Measurements from ENCODE around the gene CERT1.

Gene CERT1

GRCh38 chr5:75551471-75551870 lies 40.0 kb upstream of the CERT1 start:
- no peak overlapping the region for H3K27ac ChIP-seq (ENCODE audit: extremely low read depth, low read depth, low read length)
- H3K4me3 ChIP-seq (ENCODE audit: low read depth, low read length) = no peak overlapping the region
- no peaks in the 10 kb centered on the region for H3K9me3 ChIP-seq (ENCODE audit: control insufficient read depth, insufficient read depth, low read depth, low read length)
- peaks cover 9 to 35% of the 10 kb centered on the region in 2 experiments; a peak in 2 of 3 replicates for H3K36me3 ChIP-seq (ENCODE audit: control insufficient read depth in 2 of 2, insufficient read depth in 1 of 2, low read length in 2 of 2)
- CTCF ChIA-PET = interaction anchor here (0.9 kb wide), 1 partner anchor 10 kb away, joined by 3 read pairs; no protein-coding TSS in a partner anchor
- H3K4me1 ChIP-seq (ENCODE audit: control insufficient read depth, insufficient read depth, low read length) = no peaks in the 10 kb centered on the region
- no peak for TF ChIP-seq ZNF571 (tag by site-specific recombination; IDR thresholded peaks at IDR 0.05)
- TF ChIP-seq ZNF23 (tag by site-specific recombination; IDR thresholded peaks at IDR 0.05; ENCODE audit: borderline replicate concordance) = no peak
- no peak for TF ChIP-seq ZNF776 (tag by site-specific recombination; IDR thresholded peaks at IDR 0.05; ENCODE audit: borderline replicate concordance)
- POLR2A ChIA-PET = no interaction called here

DNA sequence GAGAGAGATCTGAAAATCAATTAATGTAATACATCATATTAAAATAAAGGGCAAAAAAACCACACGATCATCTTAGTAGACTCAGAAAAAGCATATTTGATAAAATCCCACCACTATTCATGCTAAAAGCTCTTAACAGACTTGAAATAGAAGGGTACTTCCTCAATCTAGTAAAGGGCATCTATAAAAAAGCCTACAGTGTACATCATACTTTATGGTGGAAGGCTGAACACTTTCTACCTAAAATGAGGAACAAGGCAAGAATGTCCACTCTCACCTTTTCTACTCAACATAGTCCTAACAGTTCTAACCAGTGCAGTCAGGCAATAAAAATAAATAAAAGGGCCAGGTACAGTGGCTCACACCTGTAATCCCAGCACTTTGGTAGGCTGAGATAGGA lies 39.2 kb upstream of the CERT1 start:
- POLR2A ChIA-PET = no interaction called here

DNA sequence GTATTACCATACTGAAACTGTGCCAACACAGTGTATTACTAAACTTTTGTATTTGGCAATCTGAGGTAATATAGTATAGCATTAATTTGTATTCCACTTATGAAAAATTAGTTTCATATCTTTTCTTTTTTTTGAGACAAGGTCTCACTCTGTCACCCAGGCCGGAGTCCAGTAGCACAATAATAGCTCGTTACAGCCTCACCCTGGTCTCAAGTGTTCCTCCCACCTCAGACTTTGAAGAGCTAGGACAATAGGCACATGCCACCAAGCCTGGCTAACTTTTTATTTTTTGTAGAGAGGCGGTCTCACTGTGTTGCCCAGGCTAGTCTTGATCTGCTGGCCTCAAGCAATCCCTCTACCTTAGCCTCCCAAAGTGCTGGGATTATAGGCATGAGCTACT lies 36.4 kb upstream of the CERT1 start:
- TF ChIP-seq, protein P1, sequence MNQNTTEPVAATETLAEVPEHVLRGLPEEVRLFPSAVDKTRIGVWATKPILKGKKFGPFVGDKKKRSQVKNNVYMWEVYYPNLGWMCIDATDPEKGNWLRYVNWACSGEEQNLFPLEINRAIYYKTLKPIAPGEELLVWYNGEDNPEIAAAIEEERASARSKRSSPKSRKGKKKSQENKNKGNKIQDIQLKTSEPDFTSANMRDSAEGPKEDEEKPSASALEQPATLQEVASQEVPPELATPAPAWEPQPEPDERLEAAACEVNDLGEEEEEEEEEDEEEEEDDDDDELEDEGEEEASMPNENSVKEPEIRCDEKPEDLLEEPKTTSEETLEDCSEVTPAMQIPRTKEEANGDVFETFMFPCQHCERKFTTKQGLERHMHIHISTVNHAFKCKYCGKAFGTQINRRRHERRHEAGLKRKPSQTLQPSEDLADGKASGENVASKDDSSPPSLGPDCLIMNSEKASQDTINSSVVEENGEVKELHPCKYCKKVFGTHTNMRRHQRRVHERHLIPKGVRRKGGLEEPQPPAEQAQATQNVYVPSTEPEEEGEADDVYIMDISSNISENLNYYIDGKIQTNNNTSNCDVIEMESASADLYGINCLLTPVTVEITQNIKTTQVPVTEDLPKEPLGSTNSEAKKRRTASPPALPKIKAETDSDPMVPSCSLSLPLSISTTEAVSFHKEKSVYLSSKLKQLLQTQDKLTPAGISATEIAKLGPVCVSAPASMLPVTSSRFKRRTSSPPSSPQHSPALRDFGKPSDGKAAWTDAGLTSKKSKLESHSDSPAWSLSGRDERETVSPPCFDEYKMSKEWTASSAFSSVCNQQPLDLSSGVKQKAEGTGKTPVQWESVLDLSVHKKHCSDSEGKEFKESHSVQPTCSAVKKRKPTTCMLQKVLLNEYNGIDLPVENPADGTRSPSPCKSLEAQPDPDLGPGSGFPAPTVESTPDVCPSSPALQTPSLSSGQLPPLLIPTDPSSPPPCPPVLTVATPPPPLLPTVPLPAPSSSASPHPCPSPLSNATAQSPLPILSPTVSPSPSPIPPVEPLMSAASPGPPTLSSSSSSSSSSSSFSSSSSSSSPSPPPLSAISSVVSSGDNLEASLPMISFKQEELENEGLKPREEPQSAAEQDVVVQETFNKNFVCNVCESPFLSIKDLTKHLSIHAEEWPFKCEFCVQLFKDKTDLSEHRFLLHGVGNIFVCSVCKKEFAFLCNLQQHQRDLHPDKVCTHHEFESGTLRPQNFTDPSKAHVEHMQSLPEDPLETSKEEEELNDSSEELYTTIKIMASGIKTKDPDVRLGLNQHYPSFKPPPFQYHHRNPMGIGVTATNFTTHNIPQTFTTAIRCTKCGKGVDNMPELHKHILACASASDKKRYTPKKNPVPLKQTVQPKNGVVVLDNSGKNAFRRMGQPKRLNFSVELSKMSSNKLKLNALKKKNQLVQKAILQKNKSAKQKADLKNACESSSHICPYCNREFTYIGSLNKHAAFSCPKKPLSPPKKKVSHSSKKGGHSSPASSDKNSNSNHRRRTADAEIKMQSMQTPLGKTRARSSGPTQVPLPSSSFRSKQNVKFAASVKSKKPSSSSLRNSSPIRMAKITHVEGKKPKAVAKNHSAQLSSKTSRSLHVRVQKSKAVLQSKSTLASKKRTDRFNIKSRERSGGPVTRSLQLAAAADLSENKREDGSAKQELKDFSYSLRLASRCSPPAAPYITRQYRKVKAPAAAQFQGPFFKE (tag by site-specific recombination; IDR thresholded peaks at IDR 0.05; ENCODE audit: borderline replicate concordance) = no peak
- TF ChIP-seq OVOL3 (tag by site-specific recombination; IDR thresholded peaks at IDR 0.05) (no peak), ZNF366 (tag by site-specific recombination; conservative IDR thresholded peaks at IDR 0.05) (no peak), ZFP41 (tag by site-specific recombination; IDR thresholded peaks at IDR 0.05; ENCODE audit: borderline replicate concordance) (no peak), ZBTB1 (tag by site-specific recombination; IDR thresholded peaks at IDR 0.05) (no peak)
- ChIA-PET CTCF (no interaction called here), POLR2A (no interaction called here)
- Histone ChIP-seq H3K36me3 (ENCODE audit: control insufficient read depth in 2 of 2, insufficient read depth in 1 of 2, low read length in 2 of 2) (peaks cover 9% of the 10 kb centered on the region in 2 experiments; a peak in 2 of 3 replicates), H3K27ac (ENCODE audit: extremely low read depth, low read depth, low read length) (no peak overlapping the region), H3K4me3 (ENCODE audit: low read depth, low read length) (no peak overlapping the region), H3K4me1 (ENCODE audit: control insufficient read depth, insufficient read depth, low read length) (no peaks in the 10 kb centered on the region), H3K9me3 (ENCODE audit: control insufficient read depth, insufficient read depth, low read depth, low read length) (no peaks in the 10 kb centered on the region)

More for the DNA sequence above, 39.2 kb upstream of the CERT1 start:
- Histone ChIP-seq H3K27ac (ENCODE audit: extremely low read depth, low read depth, low read length) (no peak overlapping the region), H3K4me3 (ENCODE audit: low read depth, low read length) (no peak overlapping the region), H3K36me3 (ENCODE audit: control insufficient read depth in 2 of 2, insufficient read depth in 1 of 2, low read length in 2 of 2) (peaks cover 9 to 30% of the 10 kb centered on the region in 2 experiments; a peak in 2 of 3 replicates), H3K9me3 (ENCODE audit: control insufficient read depth, insufficient read depth, low read depth, low read length) (no peaks in the 10 kb centered on the region), H3K4me1 (ENCODE audit: control insufficient read depth, insufficient read depth, low read length) (no peaks in the 10 kb centered on the region)
- CTCF ChIA-PET = no interaction called here
- TF ChIP-seq ZNF580 (tag by site-specific recombination; IDR thresholded peaks at IDR 0.05) = no peak
- no peak for TF ChIP-seq ZBTB49 (tag by site-specific recombination; IDR thresholded peaks at IDR 0.05; ENCODE audit: low read depth)
- TF ChIP-seq ZNF302 (tag by site-specific recombination; IDR thresholded peaks at IDR 0.05; ENCODE audit: low read depth) = no peak
- no peak for TF ChIP-seq ZNF585B (tag by site-specific recombination; IDR thresholded peaks at IDR 0.05)
- TF ChIP-seq SETDB1 (IDR thresholded peaks at IDR 0.05; ENCODE audit: insufficient read length, low read length) = no peak
- TF ChIP-seq ZSCAN16 (tag by site-specific recombination; IDR thresholded peaks at IDR 0.05) = no peak
- TF ChIP-seq YY2 (tag by site-specific recombination; IDR thresholded peaks at IDR 0.05) = no peak
- no peak for TF ChIP-seq ZBTB48 (tag by site-specific recombination; IDR thresholded peaks at IDR 0.05)
- TF ChIP-seq KLF10 (tag by site-specific recombination; IDR thresholded peaks at IDR 0.05) = no peak
- no peak for TF ChIP-seq GFI1B (tag by site-specific recombination; IDR thresholded peaks at IDR 0.05)
- no peak for TF ChIP-seq ZNF18 (tag by site-specific recombination; IDR thresholded peaks at IDR 0.05)

Measured in HEK293 (cell line).